Keratinocyte (primary cell): ENCODE results near the gene CDH13.

ENCODE experiments used
- EZH2 ChIP-seq: IDR thresholded peaks from one replicate; pipeline ENCODE4 v1.6.1; 2012; ENCODE audit warnings: inconsistent platforms, mild to moderate bottlenecking, low read length, moderate library complexity
- TF ChIP-seq, protein P1 (sequence below), 3 experiments: IDR thresholded peaks in 1 of 3; conservative IDR thresholded peaks in 1 of 3; optimal IDR thresholded peaks in 1 of 3; 2 replicates in 2 of 3; 3 replicates in 1 of 3; pipeline versions ENCODE3 to v1.5.1; 2011; ENCODE audit warnings: low read length in 3 of 3, mild to moderate bottlenecking in 3 of 3, moderate library complexity in 2 of 3, control low read depth in 1 of 3, inconsistent platforms in 1 of 3; ENCODE audit not compliant: insufficient read depth in 2 of 3; ENCODE audit errors: extremely low read depth in 1 of 3

DNA sequence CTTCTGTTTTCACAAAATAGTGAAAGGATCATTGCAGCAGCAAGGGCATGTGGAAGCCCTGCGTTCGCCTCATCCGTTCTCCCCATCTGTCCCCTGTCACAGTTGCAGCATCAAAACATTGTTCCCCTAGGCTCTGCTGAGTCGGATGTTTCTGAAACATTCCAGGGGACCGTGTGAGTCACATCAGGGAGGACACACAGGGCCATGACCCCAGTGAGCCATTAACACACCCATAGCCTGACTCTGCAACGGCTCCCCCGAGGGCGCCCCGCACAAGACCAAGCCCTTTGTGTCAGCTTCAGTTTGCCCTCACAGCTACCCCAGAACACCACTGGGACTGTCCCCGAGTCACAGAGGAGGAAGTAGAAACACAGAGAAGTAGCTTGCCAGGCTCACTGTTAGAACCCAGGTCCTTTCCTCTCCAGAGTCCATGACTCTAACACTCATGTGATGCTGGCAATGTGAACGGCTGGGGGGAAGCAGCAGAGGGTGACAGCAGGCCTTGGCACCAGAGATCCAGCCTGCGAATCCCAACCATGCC is 1117.7 kb downstream of the CDH13 start:
- TF ChIP-seq, protein P1, sequence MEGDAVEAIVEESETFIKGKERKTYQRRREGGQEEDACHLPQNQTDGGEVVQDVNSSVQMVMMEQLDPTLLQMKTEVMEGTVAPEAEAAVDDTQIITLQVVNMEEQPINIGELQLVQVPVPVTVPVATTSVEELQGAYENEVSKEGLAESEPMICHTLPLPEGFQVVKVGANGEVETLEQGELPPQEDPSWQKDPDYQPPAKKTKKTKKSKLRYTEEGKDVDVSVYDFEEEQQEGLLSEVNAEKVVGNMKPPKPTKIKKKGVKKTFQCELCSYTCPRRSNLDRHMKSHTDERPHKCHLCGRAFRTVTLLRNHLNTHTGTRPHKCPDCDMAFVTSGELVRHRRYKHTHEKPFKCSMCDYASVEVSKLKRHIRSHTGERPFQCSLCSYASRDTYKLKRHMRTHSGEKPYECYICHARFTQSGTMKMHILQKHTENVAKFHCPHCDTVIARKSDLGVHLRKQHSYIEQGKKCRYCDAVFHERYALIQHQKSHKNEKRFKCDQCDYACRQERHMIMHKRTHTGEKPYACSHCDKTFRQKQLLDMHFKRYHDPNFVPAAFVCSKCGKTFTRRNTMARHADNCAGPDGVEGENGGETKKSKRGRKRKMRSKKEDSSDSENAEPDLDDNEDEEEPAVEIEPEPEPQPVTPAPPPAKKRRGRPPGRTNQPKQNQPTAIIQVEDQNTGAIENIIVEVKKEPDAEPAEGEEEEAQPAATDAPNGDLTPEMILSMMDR (optimal IDR thresholded peaks at IDR 0.05 in 1 of 3, IDR thresholded peaks at IDR 0.05 in 1 of 3, conservative IDR thresholded peaks at IDR 0.05 in 1 of 3; ENCODE audit: extremely low read depth in 1 of 3, insufficient read depth in 2 of 3, low read length in 3 of 3), result no peak
- no peak for TF ChIP-seq EZH2
